K562 (cell line): ENCODE results near the gene CRYBG3.

ENCODE experiments used
- SP2 ChIP-seq: IDR thresholded peaks from 2 replicates; pipeline ENCODE4 v1.6.1; 2011; ENCODE audit warnings: mild to moderate bottlenecking, low read depth, low read length, moderate library complexity; ENCODE audit not compliant: poor library complexity, severe bottlenecking; ENCODE audit errors: extremely low read depth
- TAF1 ChIP-seq: IDR thresholded peaks from 2 replicates; pipeline ENCODE4 v1.6.1; 2011; ENCODE audit warnings: mild to moderate bottlenecking, low read length, moderate library complexity; ENCODE audit not compliant: insufficient read depth, control insufficient read depth, severe bottlenecking; ENCODE audit errors: extremely low read depth

DNA sequence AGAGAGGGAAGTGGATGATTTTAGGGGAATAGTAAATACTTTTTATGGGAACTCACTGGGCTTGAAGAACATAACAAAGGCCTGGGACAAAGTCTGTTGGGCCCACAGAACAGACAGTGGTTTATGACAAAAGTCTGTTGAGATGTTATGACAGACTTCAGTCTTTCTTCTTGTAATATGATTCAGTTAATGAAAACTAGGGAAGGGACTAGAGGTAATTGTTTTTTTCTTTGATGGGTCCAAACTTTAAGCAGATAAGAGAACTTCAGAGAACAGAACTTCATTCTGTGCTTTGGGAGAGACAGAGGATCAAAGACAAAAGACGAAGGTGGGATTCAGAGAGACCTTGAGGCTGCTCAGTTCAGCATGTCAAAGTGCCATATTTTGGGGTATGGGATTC is 9.3 kb downstream of the CRYBG3 start:
- no peak for TF ChIP-seq SP2
- no peak for TF ChIP-seq TAF1
